Hepatocyte (in vitro differentiated cells): ENCODE measurements around the gene CAST. TPM values are rescaled to one million over a fixed set of nuclear protein-coding genes. Genes with fewer than 3 reads are reported as not detected.
"Not testable (repeated sequence)": the region's sequence is repeated elsewhere in the genome, so short reads cannot be mapped to it uniquely, and the experiment has no call there.

Experiments used
- DNase-seq: peaks from one replicate; pipeline ENCODE4 v3.0.0-alpha.2; 2016; ENCODE audit warnings: low spot score
- H2AFZ ChIP-seq: fragments of 200-600 bp; sonication (generic); 2 replicates; pipeline ENCODE4 v1.6.0; 2016; ENCODE audit warnings: antibody characterized with exemption, mild to moderate bottlenecking
- H3K27ac ChIP-seq: fragments of 200-600 bp; sonication (generic); 2 replicates; pipeline ENCODE4 v1.5.1; 2016; ENCODE audit warnings: mild to moderate bottlenecking
- H3K27me3 ChIP-seq: fragments of 200-600 bp; sonication (generic); 2 replicates; pipeline ENCODE4 v1.6.1; 2016
- H3K36me3 ChIP-seq: fragments of 200-600 bp; sonication (generic); replicated peaks from 2 replicates; pipeline ENCODE4 v1.5.1; 2016; ENCODE audit warnings: low read depth; ENCODE audit not compliant: insufficient read depth
- H3K4me1 ChIP-seq: fragments of 200-600 bp; sonication (generic); 2 replicates; pipeline ENCODE4 v1.5.1; 2016; ENCODE audit warnings: mild to moderate bottlenecking, moderate library complexity; ENCODE audit not compliant: insufficient read depth
- H3K4me2 ChIP-seq: fragments of 200-600 bp; sonication (generic); 2 replicates; pipeline ENCODE4 v1.6.0; 2016
- H3K4me3 ChIP-seq: fragments of 200-600 bp; sonication (generic); 2 replicates; pipeline ENCODE4 v1.5.1; 2016; ENCODE audit warnings: mild to moderate bottlenecking
- H3K79me2 ChIP-seq: fragments of 200-600 bp; sonication (generic); 2 replicates; pipeline ENCODE4 v1.6.0; 2017; ENCODE audit warnings: mild to moderate bottlenecking
- H3K9me2 ChIP-seq: fragments of 200-600 bp; sonication (generic); replicated peaks from 2 replicates; pipeline ENCODE4 v1.6.0; 2017; ENCODE audit warnings: mild to moderate bottlenecking; ENCODE audit not compliant: insufficient read depth
- H3K9me3 ChIP-seq: fragments of 200-600 bp; sonication (generic); 2 replicates; pipeline ENCODE4 v1.5.1; 2016; ENCODE audit warnings: low read depth, mild to moderate bottlenecking
- H4K20me1 ChIP-seq: fragments of 200-600 bp; sonication (generic); 2 replicates; pipeline ENCODE4 v1.6.0; 2016; ENCODE audit warnings: mild to moderate bottlenecking; ENCODE audit not compliant: insufficient read depth, poor library complexity, severe bottlenecking
- CTCF ChIP-seq: fragments of 200-600 bp; sonication (generic); IDR thresholded peaks from 2 replicates; pipeline ENCODE4 v1.5.1; 2016; ENCODE audit warnings: antibody characterized with exemption, mild to moderate bottlenecking; ENCODE audit not compliant: poor library complexity
- EZH2 ChIP-seq: fragments of 200-600 bp; sonication (generic); IDR thresholded peaks from 2 replicates; pipeline ENCODE4 v1.6.1; 2016; ENCODE audit warnings: antibody characterized with exemption, mild to moderate bottlenecking, borderline replicate concordance
- EZH2phosphoT487 ChIP-seq: fragments of 200-600 bp; sonication (generic); IDR thresholded peaks from one replicate; pipeline ENCODE4 v1.6.1; 2018; ENCODE audit warnings: antibody characterized with exemption, mild to moderate bottlenecking, low read depth, moderate library complexity; ENCODE audit not compliant: unreplicated experiment, severe bottlenecking
- WGBS: methylation state at CpG from one replicate; pipeline ENCODE4 v1.1.6; 2016; ENCODE audit warnings: low lambda C conversion rate; ENCODE audit errors: missing lambda C conversion rate; 5-methylcytosine and 5-hydroxymethylcytosine counted together
- polyA plus RNA-seq: library from polyadenylated mRNA; unstranded; fragments of >200 nt; fragmentation: Nextera tagmentation; extraction: Ambion mirVana; gene quantifications from 2 replicates; pipeline ENCODE4 v1.2.1, GENCODE V29; 2016
- total RNA-seq: library from RNA; depleted of rRNA; stranded (reverse); fragments of >200 nt; gene quantifications from 2 replicates; pipeline ENCODE4 v1.2.3, GENCODE V29; 2014

Gene CAST
- total and polyA plus RNA-seq, 2 experiments from 2014 or later, result 140 to 177 TPM

GRCh38 chr5:96743805-96744204 is 81.6 kb downstream of the CAST start:
- H3K9me2 ChIP-seq, result no peaks in the 10 kb centered on the region
- H3K4me3 ChIP-seq, result no peak overlapping the region
- TF ChIP-seq EZH2phosphoT487 (no peak), EZH2 (no peak), CTCF (no peak)
- H3K9me3 ChIP-seq, result no peaks in the 10 kb centered on the region
- no peaks in the 10 kb centered on the region for H3K79me2 ChIP-seq
- no peak overlapping the region for H3K4me2 ChIP-seq
- no peak for DNase-seq
- no peak overlapping the region for H2AFZ ChIP-seq
- peaks cover 3% of the 10 kb centered on the region for H3K36me3 ChIP-seq
- H3K27me3 ChIP-seq, result no peaks in the 10 kb centered on the region
- H3K27ac ChIP-seq, result peak overlapping the region; percentile 29
- peaks cover 16% of the 10 kb centered on the region for H3K4me1 ChIP-seq
- WGBS, result 70% methylated on average over 4 of the region's 4 CpGs
- no peaks in the 10 kb centered on the region for H4K20me1 ChIP-seq

- DNase-seq, H3K9me3 ChIP-seq, H3K4me3 ChIP-seq, H3K9me2 ChIP-seq, H3K27me3 ChIP-seq, H3K79me2 ChIP-seq, H4K20me1 ChIP-seq, H3K4me2 ChIP-seq, H3K36me3 ChIP-seq, H2AFZ ChIP-seq: not testable (repeated sequence)
- H3K27ac ChIP-seq, result peak overlapping the region; percentile 51
- 80% methylated on average over 5 of the region's 5 CpGs for WGBS
- H3K4me1 ChIP-seq, result peaks cover 16% of the 10 kb centered on the region
Observed at GRCh38 chr5:96744218-96744617, 82.0 kb downstream of the CAST start.

- Histone ChIP-seq H3K9me2 (no peaks in the 10 kb centered on the region), H3K79me2 (no peaks in the 10 kb centered on the region), H3K9me3 (no peaks in the 10 kb centered on the region), H4K20me1 (no peaks in the 10 kb centered on the region), H3K4me2 (no peak overlapping the region), H3K27ac (peak overlapping the region; percentile 51), H3K27me3 (no peaks in the 10 kb centered on the region), H3K36me3 (peaks cover 3% of the 10 kb centered on the region), H3K4me3 (no peak overlapping the region), H3K4me1 (peaks cover 16% of the 10 kb centered on the region), H2AFZ (no peak overlapping the region)
- DNase-seq, result no peak
- TF ChIP-seq EZH2 (no peak), EZH2phosphoT487 (no peak), CTCF (no peak)
- 62% methylated on average over 5 of the region's 5 CpGs for WGBS
Observed at GRCh38 chr5:96745025-96745424, 82.8 kb downstream of the CAST start.

GRCh38 chr5:96745844-96746531 is 83.8 kb downstream of the CAST start:
- no peak overlapping the region for H3K4me2 ChIP-seq
- H3K4me3 ChIP-seq, result no peak overlapping the region
- H3K36me3 ChIP-seq, result peaks cover 3% of the 10 kb centered on the region
- 32% methylated on average over 5 of the region's 5 CpGs for WGBS
- peaks cover 16% of the 10 kb centered on the region for H3K4me1 ChIP-seq
- H3K9me3 ChIP-seq, result no peaks in the 10 kb centered on the region
- H2AFZ ChIP-seq, result no peak overlapping the region
- TF ChIP-seq EZH2 (no peak), EZH2phosphoT487 (no peak)
- H3K27me3 ChIP-seq, result no peaks in the 10 kb centered on the region
- H4K20me1 ChIP-seq, result no peaks in the 10 kb centered on the region
- H3K79me2 ChIP-seq, result no peaks in the 10 kb centered on the region
- peak overlapping the region; percentile 51 for H3K27ac ChIP-seq
- peak; percentile 23 for DNase-seq
- H3K9me2 ChIP-seq, result no peaks in the 10 kb centered on the region
